Fibroblast of the conjunctiva (primary cell): ENCODE measurements around the gene MKNK2.

Experiments
- DNase-seq: peaks from one replicate; pipeline ENCODE4 v3.0.0-alpha.2; 2010; ENCODE audit warnings: low read depth

Gene MKNK2

GRCh38 chr19:2080336-2080988 lies 29.4 kb upstream of the MKNK2 start:
- DNase-seq, result no peak

GRCh38 chr19:2079865-2080301 lies 28.8 kb upstream of the MKNK2 start:
- no peak for DNase-seq

GRCh38 chr19:2079076-2079864 lies 28.2 kb upstream of the MKNK2 start:
- no peak for DNase-seq

- DNase-seq, result no peak
Measured at GRCh38 chr19:2077833-2078619, 27.0 kb upstream of the MKNK2 start.

- DNase-seq, result no peak
Measured at GRCh38 chr19:2077398-2077797, 26.4 kb upstream of the MKNK2 start.

GRCh38 chr19:2076526-2076944 lies 25.5 kb upstream of the MKNK2 start:
- DNase-seq, result no peak

- DNase-seq, result no peak
Measured at GRCh38 chr19:2072757-2073551, 21.9 kb upstream of the MKNK2 start.

- no peak for DNase-seq
Measured at GRCh38 chr19:2070986-2071673, 20.1 kb upstream of the MKNK2 start.

GRCh38 chr19:2070436-2070827 lies 19.4 kb upstream of the MKNK2 start:
- no peak for DNase-seq

GRCh38 chr19:2064788-2065524 lies 13.9 kb upstream of the MKNK2 start:
- DNase-seq, result no peak

GRCh38 chr19:2064395-2064787 lies 13.3 kb upstream of the MKNK2 start:
- DNase-seq, result no peak

GRCh38 chr19:2063824-2064223 lies 12.8 kb upstream of the MKNK2 start:
- no peak for DNase-seq

- no peak for DNase-seq
Measured at GRCh38 chr19:2062770-2063169, 11.7 kb upstream of the MKNK2 start.

- DNase-seq, result no peak
Measured at GRCh38 chr19:2062389-2062729, 11.3 kb upstream of the MKNK2 start.

GRCh38 chr19:2061495-2062388 lies 10.7 kb upstream of the MKNK2 start:
- DNase-seq, result peak; percentile 97

GRCh38 chr19:2060884-2061494 lies 9.9 kb upstream of the MKNK2 start:
- DNase-seq, result peak; percentile 69

- DNase-seq, result peak; percentile 89
Measured at GRCh38 chr19:2059422-2060201, 8.6 kb upstream of the MKNK2 start.
